ENCODE data around the gene SEPHS2. TPM values are rescaled to one million over a fixed set of nuclear protein-coding genes. Genes with fewer than 3 reads are reported as not detected.
"Not testable (repeated sequence)": the region's sequence is repeated elsewhere in the genome, so short reads cannot be mapped to it uniquely, and the experiment has no call there.

SEPHS2 gene
- polyA plus RNA-seq, 3 donors from 2014 or later, result 63.6 to 92.2 (median 80.3) TPM

DNA sequence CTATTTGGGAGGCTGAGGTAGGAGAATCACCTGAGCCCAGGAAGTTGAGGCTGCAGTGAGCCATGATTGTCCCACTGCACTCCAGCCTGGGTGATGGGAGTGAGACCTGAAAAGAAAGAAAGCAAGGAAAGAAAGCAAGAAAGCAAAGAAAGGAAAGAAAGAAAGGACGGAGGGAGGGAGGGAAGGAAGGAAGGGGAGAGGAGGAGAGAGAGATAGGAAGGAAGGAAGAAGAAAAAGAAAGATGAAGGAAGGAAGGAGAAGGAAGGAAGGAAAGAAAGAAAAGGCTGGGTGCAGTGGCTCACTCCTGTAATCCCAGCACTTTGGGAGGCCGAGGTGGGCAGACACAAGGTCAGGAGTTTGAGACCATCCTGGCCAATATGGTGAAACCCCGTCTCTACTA is 32.1 kb upstream of the SEPHS2 start:
- H3K27me3 Mint-ChIP-seq (ENCODE audit: low read depth in 3 of 3), result peaks cover 4 to 21% (median 16%) of the 10 kb centered on the region in 3 donors
- peaks cover 42 to 54% (median 43%) of the 10 kb centered on the region in 3 donors for H3K36me3 Mint-ChIP-seq
- not testable (repeated sequence) for DNase-seq, H3K9me3 Mint-ChIP-seq
- peaks cover 75 to 83% of the 10 kb centered on the region in 2 donors for H3K4me1 Mint-ChIP-seq
- H3K27ac Mint-ChIP-seq, result peak overlapping the region; percentile 85 to 95 (median 91)
- peak overlapping the region in 4 of 5 donors; percentile 50 to 89 (median 62) for H3K4me3 Mint-ChIP-seq

DNA sequence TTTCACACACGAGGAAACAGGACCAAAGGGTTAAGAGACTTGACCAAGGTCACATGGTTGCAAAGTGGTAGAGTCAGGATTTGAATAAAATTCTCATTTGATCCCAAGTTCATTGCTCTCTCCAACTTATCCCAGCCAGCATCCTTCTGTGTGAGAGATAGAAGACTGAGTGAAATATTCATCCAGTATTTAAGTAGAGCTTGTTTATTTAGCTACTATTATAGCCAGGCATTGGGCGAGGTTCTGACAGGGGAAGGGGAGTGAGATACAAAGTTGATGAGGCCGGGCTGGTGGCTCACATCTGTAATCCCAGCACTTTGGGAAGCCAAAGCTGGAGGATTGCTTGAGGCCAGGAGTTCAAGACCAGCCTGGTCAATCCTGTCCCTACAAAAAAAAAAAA is 31.3 kb upstream of the SEPHS2 start:
- no peak for DNase-seq
- peak overlapping the region; percentile 85 to 95 (median 91) for H3K27ac Mint-ChIP-seq
- H3K9me3 Mint-ChIP-seq, result no peaks in the 10 kb centered on the region
- H3K27me3 Mint-ChIP-seq (ENCODE audit: low read depth in 3 of 3), result peaks cover 10 to 27% (median 22%) of the 10 kb centered on the region in 3 donors
- peaks cover 39 to 48% (median 42%) of the 10 kb centered on the region in 3 donors for H3K36me3 Mint-ChIP-seq
- H3K4me1 Mint-ChIP-seq, result peaks cover 75 to 84% of the 10 kb centered on the region in 2 donors
- peak overlapping the region; percentile 52 to 90 (median 89) for H3K4me3 Mint-ChIP-seq

DNA sequence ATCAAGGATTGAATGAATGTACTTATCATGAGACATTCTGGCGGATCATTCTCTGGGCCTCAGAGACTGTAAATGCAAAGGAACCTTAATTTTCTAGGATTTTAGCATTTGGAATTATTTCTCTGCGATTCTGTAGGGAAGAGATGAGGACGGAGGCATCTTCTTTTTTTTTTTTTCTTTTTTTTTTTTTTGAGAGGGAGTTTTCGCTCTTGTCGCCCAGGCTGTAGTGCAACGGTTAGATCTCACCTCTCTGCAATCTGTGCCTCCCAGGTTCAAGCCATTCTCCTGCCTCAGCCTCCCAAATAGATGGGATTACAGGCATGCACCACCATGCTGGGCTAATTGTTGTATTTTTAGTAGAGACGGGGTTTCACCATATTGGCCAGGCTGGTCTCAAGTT is 29.0 kb upstream of the SEPHS2 start:
- no peak for DNase-seq
- H3K4me3 Mint-ChIP-seq, result peak overlapping the region; percentile 89 to 97 (median 90)
- H3K9me3 Mint-ChIP-seq, result no peaks in the 10 kb centered on the region
- peaks cover 32 to 39% (median 38%) of the 10 kb centered on the region in 3 donors for H3K36me3 Mint-ChIP-seq
- H3K27ac Mint-ChIP-seq, result peak overlapping the region; percentile 85 to 96 (median 93)
- H3K4me1 Mint-ChIP-seq, result peaks cover 81 to 83% of the 10 kb centered on the region in 2 donors
- H3K27me3 Mint-ChIP-seq (ENCODE audit: low read depth in 3 of 3), result peaks cover 10 to 32% (median 22%) of the 10 kb centered on the region in 3 donors

DNA sequence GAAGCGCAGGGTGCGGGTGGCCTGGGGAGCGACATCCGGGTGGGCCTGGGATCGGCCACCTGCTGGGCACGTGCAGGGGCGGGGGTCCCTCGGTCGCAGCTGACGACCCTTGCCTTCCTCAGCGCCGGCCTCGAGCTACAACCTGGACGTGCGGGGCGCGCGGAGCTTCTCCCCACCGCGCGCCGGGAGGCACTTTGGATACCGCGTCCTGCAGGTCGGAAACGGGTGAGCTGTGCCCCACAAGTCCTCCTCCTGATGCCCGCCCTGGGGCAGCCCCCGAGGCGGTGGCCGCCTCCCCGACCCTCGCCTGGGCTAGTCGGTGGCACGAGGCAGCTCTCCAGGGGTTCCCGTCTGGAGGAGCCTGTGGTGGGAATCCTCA is 28.4 kb upstream of the SEPHS2 start:
- H3K27ac Mint-ChIP-seq, result peak overlapping the region; percentile 92 to 99 (median 98)
- H3K9me3 Mint-ChIP-seq, result no peaks in the 10 kb centered on the region
- peaks cover 10 to 32% (median 22%) of the 10 kb centered on the region in 3 donors for H3K27me3 Mint-ChIP-seq (ENCODE audit: low read depth in 3 of 3)
- peak overlapping the region; percentile 89 to 99 (median 97) for H3K4me3 Mint-ChIP-seq
- no peak for DNase-seq
- peaks cover 32 to 39% (median 38%) of the 10 kb centered on the region in 3 donors for H3K36me3 Mint-ChIP-seq
- peaks cover 83 to 86% of the 10 kb centered on the region in 2 donors for H3K4me1 Mint-ChIP-seq

DNA sequence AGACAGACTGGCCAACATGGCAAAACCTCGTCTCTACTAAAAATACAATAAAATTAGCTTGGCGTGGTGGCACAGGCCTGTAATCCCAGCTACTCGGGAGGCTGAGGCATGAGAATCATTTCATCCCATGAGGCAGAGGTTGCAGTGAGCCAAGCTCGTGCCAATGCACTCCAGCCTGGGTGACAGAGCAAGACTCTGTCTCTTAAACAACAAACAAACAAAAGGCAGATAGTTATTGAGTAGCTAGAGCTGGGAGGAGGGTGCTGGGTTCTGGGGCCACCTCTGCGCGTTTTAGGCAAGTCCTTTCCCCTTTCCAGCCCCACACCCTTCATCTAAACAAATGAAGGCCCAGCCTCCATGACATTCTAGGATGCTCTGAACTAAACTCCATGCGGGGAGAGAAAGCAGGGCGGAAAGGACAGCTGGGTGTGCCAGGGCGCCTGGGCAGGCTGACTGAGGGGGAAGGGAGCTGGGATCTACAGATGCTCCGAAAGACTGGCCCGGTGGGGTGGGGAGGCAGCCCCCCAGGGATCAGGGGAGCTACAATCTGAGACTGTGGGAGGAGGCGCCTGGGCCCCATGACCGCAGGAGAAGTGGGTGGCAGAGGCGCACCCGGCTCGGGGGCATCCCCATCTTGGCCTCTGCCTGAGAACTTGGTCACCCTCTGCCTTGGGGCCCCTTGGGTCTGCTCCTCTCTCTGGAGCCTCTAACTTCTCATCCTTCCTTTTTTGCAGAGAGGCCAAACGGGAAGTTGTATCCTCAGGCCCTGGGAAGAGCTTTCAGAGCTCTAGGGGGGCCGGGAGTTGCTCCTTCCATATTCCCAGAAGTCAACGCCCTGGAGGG is 27.8 kb upstream of the SEPHS2 start:
- Mint-ChIP-seq H3K4me1 (peaks cover 78 to 80% of the 10 kb centered on the region in 2 donors), H3K27me3 (ENCODE audit: low read depth in 3 of 3) (peaks cover 10 to 32% (median 22%) of the 10 kb centered on the region in 3 donors), H3K36me3 (peaks cover 28 to 36% (median 35%) of the 10 kb centered on the region in 3 donors), H3K9me3 (no peaks in the 10 kb centered on the region), H3K27ac (peak overlapping the region; percentile 98 to 99 (median 98)), H3K4me3 (peak overlapping the region; percentile 89 to 99 (median 97))
- DNase-seq, result peak; percentile 55 to 64 (median 60)

DNA sequence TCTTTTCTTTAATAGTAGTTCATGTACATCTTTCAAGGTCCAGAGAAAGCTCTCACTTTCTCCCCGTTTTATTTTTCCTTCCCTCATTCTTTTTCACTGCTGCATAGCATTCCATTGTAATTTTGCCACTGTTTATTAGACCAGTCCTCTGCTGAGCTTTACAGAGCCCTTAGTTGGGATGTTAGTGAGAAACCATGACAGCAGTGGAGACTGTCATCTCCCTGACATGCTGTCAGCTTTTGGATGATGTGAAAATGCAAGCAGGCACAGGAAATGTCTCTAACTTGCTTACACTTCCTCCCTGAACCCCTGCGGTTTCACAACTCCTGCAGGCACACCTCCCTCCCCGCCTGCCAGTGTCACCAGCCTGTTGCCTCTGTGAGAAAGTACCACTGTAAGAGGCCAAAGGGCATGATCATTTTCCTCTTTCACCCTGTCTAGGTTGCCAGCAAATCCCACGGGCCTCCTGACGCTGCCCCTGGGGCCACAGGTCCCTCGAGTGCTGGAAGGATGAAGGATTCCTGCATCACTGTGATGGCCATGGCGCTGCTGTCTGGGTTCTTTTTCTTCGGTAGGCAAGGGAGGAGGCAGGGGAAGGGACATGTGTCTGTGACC is 26.8 kb upstream of the SEPHS2 start, which contains the start of gene ITGAL:
Gene ITGAL, plus strand, starts transcription at position 415 of the 615 bp plus-strand sequence. Its CDS starts 96 bp downstream, at position 511.
- no peaks in the 10 kb centered on the region for H3K9me3 Mint-ChIP-seq
- peak within 1 kb of the TSS; percentile 98 to 99 (median 98) for H3K27ac Mint-ChIP-seq
- peak within 1 kb of the TSS; percentile 89 to 99 (median 97) for H3K4me3 Mint-ChIP-seq
- peaks cover 6 to 32% (median 22%) of the 10 kb centered on the region in 3 donors for H3K27me3 Mint-ChIP-seq (ENCODE audit: low read depth in 3 of 3)
- peaks cover 69 to 76% of the 10 kb centered on the region in 2 donors for H3K4me1 Mint-ChIP-seq
- DNase-seq, result peak; percentile 92 to 94 (median 93)
- H3K36me3 Mint-ChIP-seq, result peaks cover 28 to 35% (median 32%) of the 10 kb centered on the region in 3 donors

DNA sequence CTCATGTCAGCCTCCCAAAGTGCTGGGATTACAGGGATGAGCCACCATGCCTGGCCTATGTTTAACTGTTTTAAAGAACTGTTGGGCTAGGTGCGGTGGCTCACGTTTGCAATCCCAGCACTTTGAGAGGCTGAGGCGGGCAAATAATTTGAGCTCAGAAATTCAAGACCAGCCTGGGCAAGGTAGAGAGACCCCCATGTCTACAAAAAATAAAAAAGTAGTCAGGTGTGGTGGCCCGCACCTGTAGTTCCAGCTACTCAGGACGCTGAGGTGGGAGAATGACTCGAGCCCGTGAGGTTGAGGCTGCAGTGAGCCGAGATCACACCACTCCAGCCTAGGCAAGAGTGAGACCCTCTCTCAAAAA is 24.9 kb upstream of the SEPHS2 start:
- peak overlapping the region; percentile 36 to 74 (median 70) for H3K4me3 Mint-ChIP-seq
- H3K9me3 Mint-ChIP-seq, result no peaks in the 10 kb centered on the region
- DNase-seq, result no peak
- H3K27me3 Mint-ChIP-seq (ENCODE audit: low read depth in 3 of 3), result peaks cover 6 to 28% (median 22%) of the 10 kb centered on the region in 3 donors
- peaks cover 19 to 24% (median 20%) of the 10 kb centered on the region in 3 donors for H3K36me3 Mint-ChIP-seq
- peaks cover 50 to 57% of the 10 kb centered on the region in 2 donors for H3K4me1 Mint-ChIP-seq
- peak overlapping the region; percentile 87 to 99 (median 98) for H3K27ac Mint-ChIP-seq

DNA sequence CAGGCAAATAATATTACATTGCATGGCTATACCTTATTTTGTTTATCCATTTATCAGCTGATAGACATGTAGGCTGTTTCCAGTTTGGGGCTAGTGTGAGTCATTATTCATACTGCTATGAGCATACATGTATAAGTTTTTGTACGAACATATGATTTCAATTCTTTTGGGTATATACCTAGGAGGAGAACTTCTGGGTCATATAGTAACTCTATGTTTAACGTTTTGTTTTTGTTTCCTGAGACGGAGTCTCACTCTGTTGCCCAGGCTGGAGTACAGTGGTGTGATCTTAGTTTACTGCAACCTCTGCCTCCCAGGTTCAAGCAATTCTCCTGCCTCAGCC is 24.5 kb upstream of the SEPHS2 start:
- Mint-ChIP-seq H3K4me1 (peaks cover 46 to 53% of the 10 kb centered on the region in 2 donors), H3K36me3 (peaks cover 15 to 19% (median 16%) of the 10 kb centered on the region in 3 donors), H3K27me3 (ENCODE audit: low read depth in 3 of 3) (peaks cover 6 to 28% (median 22%) of the 10 kb centered on the region in 3 donors), H3K4me3 (peak overlapping the region; percentile 12 to 70 (median 33)), H3K9me3 (no peaks in the 10 kb centered on the region), H3K27ac (peak overlapping the region; percentile 91 to 99 (median 98))
- DNase-seq, result no peak

DNA sequence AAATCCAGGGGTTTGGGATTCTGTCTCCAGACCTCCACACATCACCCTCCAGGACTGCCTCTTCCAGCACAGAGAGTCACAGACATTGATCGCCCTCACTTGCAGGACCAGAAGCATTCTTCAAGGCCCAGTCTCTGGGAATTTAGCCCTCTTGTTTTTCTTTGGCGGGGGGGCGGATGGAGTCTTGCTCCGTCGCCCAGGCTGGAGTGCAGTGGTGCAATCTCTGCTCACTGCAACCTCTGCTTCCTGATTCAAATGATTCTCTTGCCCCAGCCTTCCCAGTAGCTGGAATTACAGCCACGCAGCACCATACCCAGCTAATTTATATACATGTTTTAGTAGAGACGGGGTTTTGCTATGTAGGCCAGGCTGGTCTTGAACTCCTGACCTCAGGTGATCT is 18.4 kb upstream of the SEPHS2 start:
- H3K27me3 Mint-ChIP-seq (ENCODE audit: low read depth in 3 of 3), result peaks cover 0 to 4% (median 2%) of the 10 kb centered on the region in 3 donors
- H3K27ac Mint-ChIP-seq, result no peak overlapping the region
- DNase-seq, result no peak
- no peak overlapping the region for H3K4me3 Mint-ChIP-seq
- no peaks in the 10 kb centered on the region for H3K9me3 Mint-ChIP-seq
- no peaks in the 10 kb centered on the region for H3K36me3 Mint-ChIP-seq
- H3K4me1 Mint-ChIP-seq, result peaks cover 11 to 15% of the 10 kb centered on the region in 2 donors

DNA sequence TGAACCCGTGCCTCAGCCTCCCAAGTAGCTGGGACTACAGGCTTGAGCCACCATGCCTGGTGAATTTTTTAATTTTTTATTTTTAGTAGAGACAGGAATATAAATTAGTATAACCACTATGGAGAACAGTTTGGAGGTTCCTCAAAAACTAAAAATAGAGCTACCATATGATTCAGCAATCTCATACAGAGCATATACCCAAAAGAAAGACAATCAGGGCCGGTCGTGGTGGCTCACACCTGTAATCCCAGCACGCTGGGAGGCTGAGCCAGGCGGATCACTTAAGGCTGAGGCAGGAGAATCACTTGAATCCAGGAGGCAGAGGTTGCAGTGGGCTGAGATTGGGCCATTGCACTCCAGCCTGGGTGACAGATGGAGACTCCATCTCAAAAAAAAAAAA is 15.8 kb upstream of the SEPHS2 start:
- Mint-ChIP-seq H3K27me3 (ENCODE audit: low read depth in 3 of 3) (peaks cover 7 to 17% (median 10%) of the 10 kb centered on the region in 3 donors), H3K27ac (peak overlapping the region in 1 of 6 donors; percentile 22), H3K4me1 (peaks cover 31 to 41% of the 10 kb centered on the region in 2 donors)
- H3K9me3 Mint-ChIP-seq, H3K36me3 Mint-ChIP-seq, H3K4me3 Mint-ChIP-seq, DNase-seq: not testable (repeated sequence)

DNA sequence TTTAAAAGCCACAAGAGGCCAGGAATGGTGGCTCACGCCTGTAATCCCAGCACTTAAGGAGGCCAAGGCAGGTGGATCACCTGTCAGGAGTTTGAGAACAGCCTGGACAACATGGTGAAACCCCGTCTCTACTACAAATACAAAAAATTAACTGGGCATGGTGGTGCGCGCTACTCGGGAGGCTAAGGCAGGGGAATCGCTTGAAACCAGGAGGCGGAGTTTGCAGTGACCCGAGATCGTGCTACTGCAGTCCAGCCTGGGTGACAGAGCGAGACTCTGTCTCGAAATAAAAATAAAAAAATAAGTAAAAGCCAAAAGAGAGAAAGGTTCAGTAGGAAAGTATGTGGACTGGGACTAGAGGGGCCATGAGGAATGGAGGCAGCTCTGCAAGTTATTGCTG is 13.8 kb upstream of the SEPHS2 start:
- H3K27ac Mint-ChIP-seq, result peak overlapping the region; percentile 92 to 97 (median 94)
- H3K9me3 Mint-ChIP-seq, result no peaks in the 10 kb centered on the region
- no peak for DNase-seq
- H3K4me1 Mint-ChIP-seq, result peaks cover 38 to 49% of the 10 kb centered on the region in 2 donors
- peak overlapping the region; percentile 75 to 81 (median 78) for H3K4me3 Mint-ChIP-seq
- no peaks in the 10 kb centered on the region for H3K36me3 Mint-ChIP-seq
- peaks cover 10 to 17% (median 10%) of the 10 kb centered on the region in 3 donors for H3K27me3 Mint-ChIP-seq (ENCODE audit: low read depth in 3 of 3)

DNA sequence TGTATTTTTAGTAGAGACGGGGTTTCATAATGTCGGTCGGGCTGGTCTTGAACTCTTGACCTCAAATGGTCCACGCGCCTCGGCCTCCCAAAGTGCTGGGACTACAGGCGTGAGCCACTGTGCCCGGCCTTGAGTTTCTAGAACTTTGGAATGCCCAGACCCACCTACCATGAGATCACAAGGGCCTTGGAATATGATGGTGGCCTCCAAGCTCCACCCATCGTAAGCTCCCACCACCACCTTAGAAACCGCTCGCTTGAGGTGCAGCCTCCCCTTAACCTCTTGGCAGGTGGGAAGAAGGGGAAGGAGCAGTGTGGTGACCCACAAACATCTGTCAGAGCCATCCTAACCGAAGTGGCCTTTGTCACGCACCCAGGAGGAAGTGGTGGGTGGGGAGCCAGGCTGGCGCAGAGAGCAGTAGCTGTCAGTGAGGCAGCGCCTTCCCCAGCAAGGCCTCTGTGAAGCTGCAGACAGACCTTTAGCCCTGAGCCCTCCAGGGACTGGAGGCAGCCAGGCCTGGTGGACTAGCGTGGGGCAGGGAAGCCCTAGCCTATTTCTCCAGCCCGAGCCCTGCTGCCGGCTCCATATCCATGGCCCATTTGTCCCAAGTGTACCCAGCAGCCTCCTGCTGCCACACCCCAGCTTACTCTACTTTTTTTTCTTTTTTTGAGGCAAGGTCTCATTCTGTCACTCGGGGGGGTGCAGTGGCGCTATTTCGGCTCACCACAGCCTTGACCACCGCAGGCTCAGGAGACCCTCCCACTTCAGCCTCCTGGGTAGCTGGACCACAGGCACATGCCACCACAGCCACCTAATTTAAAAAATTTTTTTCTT is 13.1 kb upstream of the SEPHS2 start:
- H3K4me3 Mint-ChIP-seq, result peak overlapping the region; percentile 75 to 81 (median 78)
- peak; percentile 87 to 88 (median 87) for DNase-seq
- H3K9me3 Mint-ChIP-seq, result no peaks in the 10 kb centered on the region
- H3K36me3 Mint-ChIP-seq, result no peaks in the 10 kb centered on the region
- H3K4me1 Mint-ChIP-seq, result peaks cover 45 to 55% of the 10 kb centered on the region in 2 donors
- H3K27me3 Mint-ChIP-seq (ENCODE audit: low read depth in 3 of 3), result peaks cover 10 to 17% (median 10%) of the 10 kb centered on the region in 3 donors
- peak overlapping the region; percentile 92 to 97 (median 94) for H3K27ac Mint-ChIP-seq
